Hematopoietic multipotent progenitor cell treated with erythropoietin and hydrocortisone succinate and interleukin-3 and kit ligand, for 4 days (in vitro differentiated cells): ENCODE measurements around the gene SCN8A.

Experiments used
- DNase-seq: peaks from one replicate; pipeline ENCODE4 v3.0.0-alpha.2; 2015

SCN8A gene

GRCh38 chr12:51675071-51675803 is 84.2 kb downstream of the SCN8A start:
- no peak for DNase-seq

GRCh38 chr12:51676875-51677274 is 85.8 kb downstream of the SCN8A start:
- DNase-seq = no peak

- no peak for DNase-seq
Measured at GRCh38 chr12:51677284-51677968, 86.4 kb downstream of the SCN8A start.

- peak; percentile 77 for DNase-seq
Measured at GRCh38 chr12:51678086-51678724, 87.2 kb downstream of the SCN8A start.

GRCh38 chr12:51682981-51683380 is 91.9 kb downstream of the SCN8A start:
- no peak for DNase-seq

- no peak for DNase-seq
Measured at GRCh38 chr12:51683763-51684357, 92.8 kb downstream of the SCN8A start.

GRCh38 chr12:51686727-51687126 is 95.7 kb downstream of the SCN8A start:
- no peak for DNase-seq

- no peak for DNase-seq
Measured at GRCh38 chr12:51687177-51687576, 96.1 kb downstream of the SCN8A start.

- peak; percentile 37 for DNase-seq
Measured at GRCh38 chr12:51687614-51688013, 96.6 kb downstream of the SCN8A start.

GRCh38 chr12:51689983-51690382 is 99.0 kb downstream of the SCN8A start:
- no peak for DNase-seq

- DNase-seq = peak; percentile 26
Measured at GRCh38 chr12:51692016-51692415, 101.0 kb downstream of the SCN8A start.

- no peak for DNase-seq
Measured at GRCh38 chr12:51693569-51693968, 102.5 kb downstream of the SCN8A start.

- DNase-seq = no peak
Measured at GRCh38 chr12:51694146-51694545, 103.1 kb downstream of the SCN8A start.

- no peak for DNase-seq
Measured at GRCh38 chr12:51695241-51696010, 104.4 kb downstream of the SCN8A start.

- no peak for DNase-seq
Measured at GRCh38 chr12:51699219-51699618, 108.2 kb downstream of the SCN8A start.

GRCh38 chr12:51700887-51701286 is 109.9 kb downstream of the SCN8A start:
- DNase-seq = no peak

GRCh38 chr12:51702587-51702986 is 111.6 kb downstream of the SCN8A start:
- DNase-seq = no peak

GRCh38 chr12:51705450-51705849 is 114.4 kb downstream of the SCN8A start:
- DNase-seq = no peak

GRCh38 chr12:51706206-51706605 is 115.2 kb downstream of the SCN8A start:
- DNase-seq = no peak

- no peak for DNase-seq
Measured at GRCh38 chr12:51714666-51715065, 123.6 kb downstream of the SCN8A start.

GRCh38 chr12:51717326-51717925 is 126.4 kb downstream of the SCN8A start:
- DNase-seq = no peak

- peak; percentile 63 for DNase-seq
Measured at GRCh38 chr12:51721282-51721940, 130.4 kb downstream of the SCN8A start.
